Lower leg skin (tissue), 3 donors: ENCODE measurements around the gene ZFPM1.

ENCODE experiments used
- POLR2A ChIP-seq, 2 donors: fragments of 450-650 bp; IDR thresholded peaks; one replicate each; pipeline ENCODE4 v1.6.1; 2016 to 2017; ENCODE audit warnings: antibody characterized with exemption in 2 of 2, mild to moderate bottlenecking in 1 of 2, moderate library complexity in 1 of 2
- TF ChIP-seq, protein P1 (sequence below), 3 donors: fragments of 450-650 bp; IDR thresholded peaks; one replicate each; pipeline ENCODE4 v1.5.1; 2016; ENCODE audit warnings: antibody characterized with exemption in 3 of 3, mild to moderate bottlenecking in 3 of 3, moderate library complexity in 2 of 3

- TF ChIP-seq, protein P1, sequence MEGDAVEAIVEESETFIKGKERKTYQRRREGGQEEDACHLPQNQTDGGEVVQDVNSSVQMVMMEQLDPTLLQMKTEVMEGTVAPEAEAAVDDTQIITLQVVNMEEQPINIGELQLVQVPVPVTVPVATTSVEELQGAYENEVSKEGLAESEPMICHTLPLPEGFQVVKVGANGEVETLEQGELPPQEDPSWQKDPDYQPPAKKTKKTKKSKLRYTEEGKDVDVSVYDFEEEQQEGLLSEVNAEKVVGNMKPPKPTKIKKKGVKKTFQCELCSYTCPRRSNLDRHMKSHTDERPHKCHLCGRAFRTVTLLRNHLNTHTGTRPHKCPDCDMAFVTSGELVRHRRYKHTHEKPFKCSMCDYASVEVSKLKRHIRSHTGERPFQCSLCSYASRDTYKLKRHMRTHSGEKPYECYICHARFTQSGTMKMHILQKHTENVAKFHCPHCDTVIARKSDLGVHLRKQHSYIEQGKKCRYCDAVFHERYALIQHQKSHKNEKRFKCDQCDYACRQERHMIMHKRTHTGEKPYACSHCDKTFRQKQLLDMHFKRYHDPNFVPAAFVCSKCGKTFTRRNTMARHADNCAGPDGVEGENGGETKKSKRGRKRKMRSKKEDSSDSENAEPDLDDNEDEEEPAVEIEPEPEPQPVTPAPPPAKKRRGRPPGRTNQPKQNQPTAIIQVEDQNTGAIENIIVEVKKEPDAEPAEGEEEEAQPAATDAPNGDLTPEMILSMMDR (IDR thresholded peaks at IDR 0.05), result no peak
- no peak for TF ChIP-seq POLR2A (IDR thresholded peaks at IDR 0.05)
Observed at GRCh38 chr16:88444826-88445582, 8.1 kb upstream of the ZFPM1 start.
